H9 (cell line): Measurements from ENCODE around the gene CCDC187. TPM values are rescaled to one million over a fixed set of nuclear protein-coding genes. Genes with fewer than 3 reads are reported as not detected.

Source experiments
- DNase-seq: peaks from one replicate; pipeline ENCODE4 v3.0.0-alpha.2; 2017
- H2AFZ ChIP-seq: one replicate; pipeline ENCODE4 v1.6.1; 2013; ENCODE audit warnings: mild to moderate bottlenecking, low read length, control low read depth, moderate library complexity
- H2AK5ac ChIP-seq: 2 replicates; pipeline ENCODE4 v1.6.1; 2013; ENCODE audit warnings: low read length, control low read depth, mixed read lengths; ENCODE audit not compliant: insufficient read length
- H2BK120ac ChIP-seq: one replicate; pipeline ENCODE4 v1.6.1; 2013; ENCODE audit warnings: low read depth, mild to moderate bottlenecking, low read length, control low read depth, inconsistent platforms; ENCODE audit not compliant: poor library complexity, severe bottlenecking
- H2BK12ac ChIP-seq: 2 replicates; pipeline ENCODE4 v1.6.1; 2013; ENCODE audit warnings: low read length, control low read depth, mixed read lengths, low read depth; ENCODE audit not compliant: insufficient read length
- H2BK15ac ChIP-seq: 2 replicates; pipeline ENCODE4 v1.6.1; 2013; ENCODE audit warnings: low read depth, low read length, control low read depth
- H2BK20ac ChIP-seq: one replicate; pipeline ENCODE4 v1.6.1; 2013; ENCODE audit warnings: low read depth, mild to moderate bottlenecking, low read length, control low read depth, inconsistent platforms; ENCODE audit not compliant: poor library complexity, severe bottlenecking
- H2BK5ac ChIP-seq: 2 replicates; pipeline ENCODE4 v1.6.1; 2013; ENCODE audit warnings: low read length, control low read depth, mixed read lengths; ENCODE audit not compliant: insufficient read length
- H3K14ac ChIP-seq: 2 replicates; pipeline ENCODE4 v1.6.1; 2013; ENCODE audit warnings: low read length, control low read depth; ENCODE audit not compliant: insufficient read depth
- H3K18ac ChIP-seq: 2 replicates; pipeline ENCODE4 v1.6.1; 2013; ENCODE audit warnings: low read depth, mild to moderate bottlenecking, mixed read lengths, low read length, control low read depth; ENCODE audit not compliant: insufficient read length
- H3K23ac ChIP-seq: 2 replicates; pipeline ENCODE4 v1.6.1; 2013; ENCODE audit warnings: low read length, control low read depth, mixed read lengths, low read depth; ENCODE audit not compliant: insufficient read length
- H3K23me2 ChIP-seq: 2 replicates; pipeline ENCODE4 v1.6.1; 2013; ENCODE audit warnings: low read depth, mild to moderate bottlenecking, mixed read lengths, low read length, control low read depth; ENCODE audit not compliant: insufficient read length, poor library complexity, severe bottlenecking
- H3K27ac ChIP-seq: 2 replicates; pipeline ENCODE4 v1.5.1; 2013; ENCODE audit warnings: low read length, control low read depth, mixed read lengths, low read depth; ENCODE audit not compliant: insufficient read length
- H3K27me3 ChIP-seq: 2 replicates; pipeline ENCODE4 v1.6.1; 2013; ENCODE audit warnings: low read length, control low read depth, inconsistent platforms; ENCODE audit not compliant: insufficient read depth
- H3K4ac ChIP-seq: 2 replicates; pipeline ENCODE4 v1.6.1; 2013; ENCODE audit warnings: low read depth, mild to moderate bottlenecking, control low read depth, inconsistent platforms, low read length, moderate library complexity
- H3K4me1 ChIP-seq: 2 replicates; pipeline ENCODE4 v1.6.1; 2013; ENCODE audit warnings: low read length, control low read depth, inconsistent platforms; ENCODE audit not compliant: insufficient read depth
- H3K4me2 ChIP-seq: 2 replicates; pipeline ENCODE4 v1.6.1; 2013; ENCODE audit warnings: low read length, control low read depth, mixed read lengths; ENCODE audit not compliant: insufficient read length, insufficient read depth
- H3K56ac ChIP-seq: 2 replicates; pipeline ENCODE4 v1.6.1; 2013; ENCODE audit warnings: low read depth, mild to moderate bottlenecking, mixed read lengths, low read length, control low read depth; ENCODE audit not compliant: insufficient read length
- H3K79me1 ChIP-seq: 2 replicates; pipeline ENCODE4 v1.6.1; 2013; ENCODE audit warnings: low read depth, mild to moderate bottlenecking, moderate library complexity, low read length, control low read depth, inconsistent platforms; ENCODE audit not compliant: insufficient read depth, poor library complexity, severe bottlenecking
- H3K79me2 ChIP-seq: 2 replicates; pipeline ENCODE4 v1.6.1; 2013; ENCODE audit warnings: low read length, control low read depth, inconsistent platforms; ENCODE audit not compliant: insufficient read depth
- H3K9ac ChIP-seq: 2 replicates; pipeline ENCODE4 v1.6.1; 2013; ENCODE audit warnings: low read length, control low read depth, mixed read lengths; ENCODE audit not compliant: insufficient read length; ENCODE audit errors: extremely low read depth
- H3K9me3 ChIP-seq: one replicate; pipeline ENCODE4 v1.6.1; 2013; ENCODE audit warnings: low read depth, low read length, inconsistent platforms; ENCODE audit not compliant: control insufficient read depth
- H3T11ph ChIP-seq: one replicate; pipeline ENCODE4 v1.6.1; 2013; ENCODE audit warnings: mild to moderate bottlenecking, low read length, control low read depth, inconsistent platforms
- H4K20me1 ChIP-seq: one replicate; pipeline ENCODE4 v1.6.1; 2013; ENCODE audit not compliant: control insufficient read depth, insufficient read length, insufficient read depth
- H4K5ac ChIP-seq: 2 replicates; pipeline ENCODE4 v1.6.1; 2013; ENCODE audit warnings: low read depth, mild to moderate bottlenecking, mixed read lengths, low read length, control low read depth; ENCODE audit not compliant: insufficient read length
- H4K8ac ChIP-seq: replicated peaks from 2 replicates; pipeline ENCODE4 v1.6.1; 2013; ENCODE audit warnings: low read length, control low read depth, mixed read lengths, low read depth; ENCODE audit not compliant: insufficient read length
- H4K91ac ChIP-seq: 2 replicates; pipeline ENCODE4 v1.6.1; 2013; ENCODE audit warnings: low read depth, mild to moderate bottlenecking, moderate library complexity, mixed read lengths, low read length, control low read depth; ENCODE audit not compliant: insufficient read length
- H3K27ac Mint-ChIP-seq, 3 experiments: 2 replicates in 2 of 3; 3 replicates in 1 of 3; pipeline ENCODE4 v1.8.0; 2020 to 2021; ENCODE audit warnings: mixed read lengths in 3 of 3, mild to moderate bottlenecking in 1 of 3, moderate library complexity in 1 of 3
- H3K27me3 Mint-ChIP-seq: 2 replicates; pipeline ENCODE4 v1.8.0; 2021; ENCODE audit warnings: low read depth, mild to moderate bottlenecking, moderate library complexity, mixed read lengths
- H3K36me3 Mint-ChIP-seq, 3 experiments: 2 replicates in 2 of 3; 3 replicates in 1 of 3; pipeline ENCODE4 v1.8.0; 2020 to 2021; ENCODE audit warnings: low read depth in 3 of 3, mixed read lengths in 3 of 3; ENCODE audit not compliant: insufficient read depth in 1 of 3
- H3K4me1 Mint-ChIP-seq, 2 experiments: 2 replicates each; pipeline ENCODE4 v1.8.0; 2020; ENCODE audit warnings: mixed read lengths in 2 of 2
- H3K4me3 Mint-ChIP-seq, 2 experiments: 2 replicates in 1 of 2; 3 replicates in 1 of 2; pipeline ENCODE4 v1.8.0; 2020 to 2021; ENCODE audit warnings: mild to moderate bottlenecking in 2 of 2, mixed read lengths in 2 of 2, moderate library complexity in 1 of 2
- H3K9me3 Mint-ChIP-seq, 2 experiments: 2 replicates in 1 of 2; 3 replicates in 1 of 2; pipeline ENCODE4 v1.8.0; 2020; ENCODE audit warnings: mild to moderate bottlenecking in 2 of 2, mixed read lengths in 2 of 2, moderate library complexity in 1 of 2
- CTCF ChIP-seq: fragments of 200-600 bp; sonication (generic); conservative IDR thresholded peaks from 3 replicates; pipeline ENCODE4 v1.8.0; 2021; ENCODE audit warnings: antibody characterized with exemption, mild to moderate bottlenecking
- WGBS: extraction: QIAGEN DNeasy Blood & Tissue Kit; methylation state at CpG from one replicate; pipeline ENCODE4 v1.1.7; 2013; ENCODE audit warnings: missing lambda C conversion rate, low lambda C conversion rate, mixed read lengths; ENCODE audit not compliant: insufficient read length; ENCODE audit errors: extremely low coverage; 5-methylcytosine and 5-hydroxymethylcytosine counted together
- total RNA-seq: library from RNA; stranded (reverse); gene quantifications from 2 replicates; pipeline ENCODE4 v1.2.1, GENCODE V29; 2021

CCDC187 gene
- total RNA-seq, 1 experiment from 2014 or later = 0.07 TPM

DNA sequence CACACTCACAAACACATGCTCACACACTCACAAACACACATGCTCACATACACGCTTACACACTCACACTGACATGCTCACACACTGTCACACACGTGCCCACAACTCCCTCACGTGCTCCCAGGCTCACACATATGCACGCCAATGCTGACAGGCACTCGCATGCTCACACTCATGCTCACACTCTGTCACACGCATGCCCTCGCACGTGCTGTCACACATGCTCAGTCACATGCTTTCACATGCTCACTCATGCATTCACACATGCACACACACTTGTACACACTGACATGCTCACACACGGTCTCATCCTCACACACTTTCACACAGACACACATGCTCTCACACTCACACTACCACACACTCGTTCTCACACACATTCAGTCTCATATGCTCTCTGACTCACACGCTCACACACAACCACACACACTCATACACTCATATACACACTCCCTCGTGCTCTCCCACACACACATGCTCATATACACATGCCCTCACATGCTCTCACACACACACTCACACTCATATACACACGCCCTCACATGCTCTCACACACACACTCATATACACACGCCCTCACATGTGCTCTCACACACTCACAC, 10.3 kb downstream of the CCDC187 start:
- Histone ChIP-seq H2AK5ac (no peak overlapping the region), H3K4ac (no peak overlapping the region), H3K23me2 (no peaks in the 10 kb centered on the region), H4K91ac (no peak overlapping the region), H3K9ac (no peak overlapping the region), H4K8ac (peak overlapping the region; percentile 15), H3K23ac (no peak overlapping the region), H3K27me3 (no peaks in the 10 kb centered on the region), H2BK120ac (no peak overlapping the region), H3K14ac (no peak overlapping the region), H2BK20ac (no peak overlapping the region), H3K18ac (no peak overlapping the region), H3K4me1 (no peaks in the 10 kb centered on the region), H3K9me3 (peaks cover 12% of the 10 kb centered on the region), H4K5ac (peak overlapping the region; percentile 5), H3T11ph (no peak overlapping the region), H4K20me1 (no peaks in the 10 kb centered on the region), H2AFZ (no peak overlapping the region), H3K79me1 (no peaks in the 10 kb centered on the region), H2BK12ac (no peak overlapping the region), H3K79me2 (no peaks in the 10 kb centered on the region), H3K4me2 (no peak overlapping the region), H2BK5ac (no peak overlapping the region), H3K27ac (no peak overlapping the region), H2BK15ac (no peak overlapping the region), H3K56ac (no peak overlapping the region)
- Mint-ChIP-seq H3K27ac (no peak overlapping the region), H3K36me3 (no peaks in the 10 kb centered on the region), H3K4me1 (peaks cover 3% of the 10 kb centered on the region in 2 experiments; a peak in 3 of 4 replicates), H3K9me3 (no peaks in the 10 kb centered on the region), H3K27me3 (no peaks in the 10 kb centered on the region; the same call in 1 of the 2 replicates), H3K4me3 (no peak overlapping the region)
- DNase-seq = no peak
- TF ChIP-seq CTCF = no peak
- 100% methylated on average over 5 of the region's 14 CpGs for whole genome bisulfite sequencing
